OCI-LY1 (cell line): ENCODE results near the gene ZNG1B.
"Not testable (repeated sequence)": the region's sequence is repeated elsewhere in the genome, so short reads cannot be mapped to it uniquely, and the experiment has no call there.

ENCODE experiments used
- EZH2 ChIP-seq: fragments of 200-600 bp; sonication (generic), shearing (Covaris generic); IDR thresholded peaks from 2 replicates; pipeline ENCODE4 v1.8.0; 2017; ENCODE audit warnings: borderline replicate concordance, mixed run types, mild to moderate bottlenecking, antibody characterized with exemption, low read length, moderate library complexity, mixed read lengths
- TF ChIP-seq, protein P1 (sequence below): fragments of 200-600 bp; sonication (generic), shearing (Covaris generic); IDR thresholded peaks from 2 replicates; pipeline ENCODE4 v1.5.1; 2017; ENCODE audit warnings: mild to moderate bottlenecking, antibody characterized with exemption, low read length, moderate library complexity, mixed read lengths

DNA sequence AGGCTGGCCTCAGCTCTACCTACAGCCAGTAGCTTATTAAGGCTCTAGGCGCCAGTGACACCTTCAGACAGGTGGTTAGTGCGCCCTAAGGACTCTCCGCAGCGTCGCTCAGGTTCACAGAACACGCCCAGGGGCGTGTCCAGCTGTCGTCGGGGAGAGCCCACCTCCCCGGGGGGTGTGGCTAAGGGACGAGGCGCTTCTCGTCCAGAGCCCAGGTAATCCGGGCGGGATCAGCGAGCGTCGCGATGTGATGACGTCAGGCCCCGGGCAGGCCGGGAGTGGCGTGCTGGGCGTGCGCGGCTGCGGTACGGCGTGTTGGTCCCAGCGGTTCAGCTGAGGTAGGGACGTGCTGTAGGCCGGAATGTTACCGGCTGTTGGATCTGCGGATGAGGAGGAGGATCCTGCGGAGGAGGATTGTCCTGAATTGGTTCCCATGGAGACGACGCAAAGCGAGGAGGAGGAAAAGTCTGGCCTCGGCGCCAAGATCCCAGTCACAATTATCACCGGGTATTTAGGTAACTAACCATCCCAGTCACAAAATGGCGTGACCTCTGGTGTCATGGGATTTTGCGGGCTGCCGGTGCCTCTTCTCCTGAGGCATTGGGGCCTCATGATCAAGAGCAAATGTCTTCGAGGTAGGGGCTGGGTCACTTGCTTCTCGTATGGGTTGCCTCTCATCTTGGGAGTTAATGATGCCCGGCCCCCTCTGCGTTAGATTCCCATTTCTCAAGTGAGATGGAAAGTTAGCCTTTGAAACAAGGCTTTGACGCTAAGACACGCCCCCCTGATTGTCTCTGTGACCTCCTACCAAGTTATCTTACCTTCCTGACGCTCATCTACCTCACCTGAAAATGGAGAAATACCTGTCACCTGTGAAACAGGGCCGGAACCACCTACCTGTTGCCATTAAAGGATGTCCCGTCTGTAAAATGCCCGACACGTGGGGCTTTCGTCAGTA lies at the start of gene ZNG1B:
- TF ChIP-seq EZH2 = not testable (repeated sequence)
- TF ChIP-seq, protein P1, sequence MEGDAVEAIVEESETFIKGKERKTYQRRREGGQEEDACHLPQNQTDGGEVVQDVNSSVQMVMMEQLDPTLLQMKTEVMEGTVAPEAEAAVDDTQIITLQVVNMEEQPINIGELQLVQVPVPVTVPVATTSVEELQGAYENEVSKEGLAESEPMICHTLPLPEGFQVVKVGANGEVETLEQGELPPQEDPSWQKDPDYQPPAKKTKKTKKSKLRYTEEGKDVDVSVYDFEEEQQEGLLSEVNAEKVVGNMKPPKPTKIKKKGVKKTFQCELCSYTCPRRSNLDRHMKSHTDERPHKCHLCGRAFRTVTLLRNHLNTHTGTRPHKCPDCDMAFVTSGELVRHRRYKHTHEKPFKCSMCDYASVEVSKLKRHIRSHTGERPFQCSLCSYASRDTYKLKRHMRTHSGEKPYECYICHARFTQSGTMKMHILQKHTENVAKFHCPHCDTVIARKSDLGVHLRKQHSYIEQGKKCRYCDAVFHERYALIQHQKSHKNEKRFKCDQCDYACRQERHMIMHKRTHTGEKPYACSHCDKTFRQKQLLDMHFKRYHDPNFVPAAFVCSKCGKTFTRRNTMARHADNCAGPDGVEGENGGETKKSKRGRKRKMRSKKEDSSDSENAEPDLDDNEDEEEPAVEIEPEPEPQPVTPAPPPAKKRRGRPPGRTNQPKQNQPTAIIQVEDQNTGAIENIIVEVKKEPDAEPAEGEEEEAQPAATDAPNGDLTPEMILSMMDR = not testable (repeated sequence)
